ENCODE results near the gene FBXO45.

GRCh38 chr3:196523841-196524240, 44.6 kb upstream of the FBXO45 start:
- no peak for TF ChIP-seq EZH2 (IDR thresholded peaks at IDR 0.05)
- TF ChIP-seq POLR2AphosphoS5 (IDR thresholded peaks at IDR 0.05; ENCODE audit: borderline replicate concordance, low read depth, low read length) = no peak
- no peak for TF ChIP-seq FOXP2 (optimal IDR thresholded peaks at IDR 0.05; ENCODE audit: control extremely low read depth, extremely low read length, insufficient read depth)

All from SK-N-MC (cell line).